ENCODE measurements around the gene CYTH3. TPM values are rescaled to one million over a fixed set of nuclear protein-coding genes. Genes with fewer than 3 reads are reported as not detected.

Gene CYTH3
- total RNA-seq, 2 donors from 2014 or later: 83.8 to 89.4 TPM

GRCh38 chr7:6158424-6159096, 113.9 kb downstream of the CYTH3 start:
- H3K9me3 ChIP-seq: no peaks in the 10 kb centered on the region
- DNase-seq (ENCODE audit: low spot score): no peak
- no peak overlapping the region for H3K4me3 ChIP-seq
- H3K27me3 ChIP-seq (replicated peaks; ENCODE audit: insufficient read depth): no peaks in the 10 kb centered on the region
- peaks cover 41% of the 10 kb centered on the region for H3K36me3 ChIP-seq
- no peak for ATAC-seq (ENCODE audit: insufficient number of reproducible peaks, low FRiP score, low read depth)
- TF ChIP-seq CTCF (IDR thresholded peaks at IDR 0.05): no peak
- H3K27ac ChIP-seq: no peak overlapping the region
- H3K4me1 ChIP-seq (ENCODE audit: control insufficient read depth in 1 of 2, low read depth in 2 of 2): peaks cover 18 to 38% of the 10 kb centered on the region in 2 donors

GRCh38 chr7:6157685-6158423, 114.6 kb downstream of the CYTH3 start:
- Histone ChIP-seq H3K36me3 (peaks cover 41% of the 10 kb centered on the region), H3K9me3 (no peaks in the 10 kb centered on the region), H3K4me3 (no peak overlapping the region), H3K4me1 (ENCODE audit: control insufficient read depth in 1 of 2, low read depth in 2 of 2) (peaks cover 16 to 31% of the 10 kb centered on the region in 2 donors), H3K27me3 (replicated peaks; ENCODE audit: insufficient read depth) (no peaks in the 10 kb centered on the region), H3K27ac (no peak overlapping the region)
- TF ChIP-seq CTCF (IDR thresholded peaks at IDR 0.05): no peak
- ATAC-seq (ENCODE audit: insufficient number of reproducible peaks, low FRiP score, low read depth) (no peak), DNase-seq (ENCODE audit: low spot score) (no peak)

DNA sequence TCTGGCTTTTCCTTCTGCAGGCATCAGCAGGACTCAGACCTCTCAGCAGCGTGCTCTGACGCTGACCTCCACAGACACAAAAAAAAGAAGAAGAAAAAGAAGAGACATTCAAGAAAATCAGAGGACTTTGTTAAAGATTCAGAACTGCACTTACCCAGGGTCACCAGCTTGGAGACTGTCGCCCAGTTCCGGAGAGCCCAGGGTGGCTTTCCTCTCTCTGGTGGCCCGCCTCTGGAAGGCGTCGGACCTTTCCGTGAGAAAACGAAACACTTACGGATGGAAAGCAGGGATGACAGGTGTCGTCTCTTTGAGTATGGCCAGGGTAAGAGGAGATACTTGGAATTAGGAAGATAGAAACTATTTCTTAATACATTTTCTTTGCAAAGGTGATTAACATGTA, 115.7 kb downstream of the CYTH3 start:
- H3K27me3 ChIP-seq (replicated peaks; ENCODE audit: insufficient read depth): no peaks in the 10 kb centered on the region
- no peak overlapping the region for H3K4me3 ChIP-seq
- peaks cover 11 to 21% of the 10 kb centered on the region in 2 donors for H3K4me1 ChIP-seq (ENCODE audit: control insufficient read depth in 1 of 2, low read depth in 2 of 2)
- no peaks in the 10 kb centered on the region for H3K9me3 ChIP-seq
- no peak for DNase-seq (ENCODE audit: low spot score)
- H3K36me3 ChIP-seq: peaks cover 49% of the 10 kb centered on the region
- no peak overlapping the region for H3K27ac ChIP-seq
- TF ChIP-seq CTCF (IDR thresholded peaks at IDR 0.05): no peak
- ATAC-seq (ENCODE audit: insufficient number of reproducible peaks, low FRiP score, low read depth): no peak

GRCh38 chr7:6155596-6155995, 116.8 kb downstream of the CYTH3 start:
- no peak for TF ChIP-seq CTCF (IDR thresholded peaks at IDR 0.05)
- peaks cover 4 to 10% of the 10 kb centered on the region in 2 donors for H3K4me1 ChIP-seq (ENCODE audit: control insufficient read depth in 1 of 2, low read depth in 2 of 2)
- DNase-seq (ENCODE audit: low spot score): no peak
- no peak overlapping the region for H3K4me3 ChIP-seq
- no peaks in the 10 kb centered on the region for H3K9me3 ChIP-seq
- no peak overlapping the region for H3K27ac ChIP-seq
- peaks cover 59% of the 10 kb centered on the region for H3K36me3 ChIP-seq
- no peaks in the 10 kb centered on the region for H3K27me3 ChIP-seq (replicated peaks; ENCODE audit: insufficient read depth)
- ATAC-seq (ENCODE audit: insufficient number of reproducible peaks, low FRiP score, low read depth): no peak

- Histone ChIP-seq H3K27ac (no peak overlapping the region), H3K9me3 (no peaks in the 10 kb centered on the region), H3K27me3 (replicated peaks; ENCODE audit: insufficient read depth) (no peaks in the 10 kb centered on the region), H3K4me1 (ENCODE audit: control insufficient read depth in 1 of 2, low read depth in 2 of 2) (peaks cover 0 to 3% of the 10 kb centered on the region in 2 donors), H3K36me3 (peaks cover 67% of the 10 kb centered on the region), H3K4me3 (no peak overlapping the region)
- DNase-seq (ENCODE audit: low spot score): no peak
- no peak for ATAC-seq (ENCODE audit: insufficient number of reproducible peaks, low FRiP score, low read depth)
- TF ChIP-seq CTCF (IDR thresholded peaks at IDR 0.05): no peak
Measured at GRCh38 chr7:6154542-6155404, 117.7 kb downstream of the CYTH3 start.

All from thoracic aorta (tissue), 2 donors.